GM19238 (cell line): Measurements from ENCODE around the gene ZSCAN1.

ENCODE experiments used
- DNase-seq: peaks from one replicate; pipeline ENCODE4 v3.0.0; 2011; ENCODE audit warnings: low spot score; ENCODE audit not compliant: insufficient read length

ZSCAN1 gene

DNA sequence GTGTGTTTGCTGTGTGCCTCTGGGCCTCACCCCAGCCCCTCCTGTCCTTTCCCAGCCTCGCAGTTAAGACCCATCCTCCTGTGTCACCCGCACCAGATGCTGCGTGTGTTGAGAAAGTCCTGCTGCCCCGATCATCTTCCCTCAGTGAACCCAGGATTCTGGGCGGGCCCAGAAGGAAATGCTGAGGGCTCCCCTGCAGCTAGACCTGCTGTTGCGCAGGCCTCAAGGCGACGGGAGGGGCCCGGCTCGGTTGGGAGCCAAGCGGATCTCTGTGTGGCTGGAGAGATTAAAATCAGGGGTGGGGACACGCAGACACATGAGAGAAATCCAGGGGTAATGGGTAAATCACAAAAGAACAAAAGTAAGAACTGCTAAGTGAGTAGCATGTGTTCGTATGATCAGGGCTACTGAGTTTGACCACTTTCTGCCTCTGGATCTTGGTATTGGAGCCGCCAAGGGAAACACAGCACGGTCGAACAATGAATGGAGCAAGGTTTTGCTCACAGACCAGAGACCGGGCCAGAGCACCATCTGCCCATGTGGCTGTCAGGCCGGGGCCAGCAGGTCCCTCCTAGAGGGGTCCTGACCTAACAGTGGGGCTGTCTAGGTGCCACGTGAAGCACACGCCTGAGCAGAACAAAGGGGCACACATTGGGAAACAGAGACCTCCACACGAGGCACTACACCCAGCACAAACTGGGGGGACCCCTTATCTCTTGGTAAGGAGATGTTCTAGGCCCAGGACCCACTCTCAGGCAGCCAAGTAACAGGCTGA lies 7.1 kb downstream of the ZSCAN1 start:
- DNase-seq: no peak

DNA sequence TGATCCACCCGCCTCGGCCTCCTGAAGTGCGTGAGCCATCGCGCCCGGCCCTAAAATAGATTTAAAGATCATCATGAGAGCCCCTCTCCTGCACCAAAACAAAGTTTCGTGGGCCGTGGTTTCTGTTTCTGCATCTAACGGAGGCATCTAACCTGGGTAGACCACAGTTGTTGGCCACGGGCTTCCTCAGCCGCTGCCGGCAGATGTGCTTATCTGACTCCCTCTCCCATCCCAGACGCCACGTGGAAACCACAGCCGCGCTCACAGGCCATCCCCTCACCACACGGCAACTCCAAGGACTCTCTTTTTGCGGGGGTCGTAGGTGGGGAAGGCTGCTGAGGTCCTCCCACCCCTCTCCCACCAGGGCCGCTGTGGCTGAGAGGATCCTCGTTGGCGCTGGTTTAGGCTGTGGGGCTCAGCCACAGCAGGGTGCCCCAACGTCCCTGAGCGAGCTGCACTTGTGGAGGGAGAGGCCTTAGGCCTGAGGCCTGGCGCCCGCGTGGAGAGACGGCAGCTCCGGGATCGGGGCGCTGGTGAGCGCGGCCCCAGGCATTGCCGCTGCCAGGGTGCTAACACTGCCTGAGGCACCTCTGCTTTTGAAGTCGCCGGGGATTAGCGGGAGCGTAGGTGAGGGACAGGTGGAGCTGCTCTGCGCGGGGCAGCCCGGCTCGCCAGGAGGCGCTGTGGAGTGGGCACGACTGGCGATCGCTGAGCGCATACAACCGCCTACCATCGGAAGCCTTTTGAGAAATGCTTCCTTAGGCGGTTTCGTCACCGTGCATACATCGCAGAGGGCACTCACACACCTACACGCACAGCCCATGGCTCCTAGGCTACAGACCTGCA lies 8.9 kb downstream of the ZSCAN1 start:
- no peak for DNase-seq

DNA sequence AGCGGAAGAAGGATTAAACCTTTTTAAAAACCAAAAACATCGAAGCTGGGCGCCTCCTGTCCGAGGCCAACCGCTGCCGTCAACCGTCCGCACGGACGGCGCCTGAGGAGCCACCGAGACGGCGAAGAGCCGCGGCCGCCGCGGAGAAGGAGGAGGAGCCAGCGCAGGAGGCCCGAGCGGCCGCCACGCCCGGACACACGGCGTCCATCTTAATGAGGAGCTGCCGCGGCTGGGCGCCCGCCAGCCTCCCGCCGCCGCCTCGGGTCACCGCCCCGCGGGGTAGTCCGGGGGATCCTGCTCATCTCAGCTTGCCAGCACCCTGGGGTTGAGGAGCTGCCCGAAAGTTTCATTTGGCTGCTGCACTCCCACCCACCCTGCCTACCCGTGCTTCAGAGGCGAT lies 10.6 kb downstream of the ZSCAN1 start:
- no peak for DNase-seq

DNA sequence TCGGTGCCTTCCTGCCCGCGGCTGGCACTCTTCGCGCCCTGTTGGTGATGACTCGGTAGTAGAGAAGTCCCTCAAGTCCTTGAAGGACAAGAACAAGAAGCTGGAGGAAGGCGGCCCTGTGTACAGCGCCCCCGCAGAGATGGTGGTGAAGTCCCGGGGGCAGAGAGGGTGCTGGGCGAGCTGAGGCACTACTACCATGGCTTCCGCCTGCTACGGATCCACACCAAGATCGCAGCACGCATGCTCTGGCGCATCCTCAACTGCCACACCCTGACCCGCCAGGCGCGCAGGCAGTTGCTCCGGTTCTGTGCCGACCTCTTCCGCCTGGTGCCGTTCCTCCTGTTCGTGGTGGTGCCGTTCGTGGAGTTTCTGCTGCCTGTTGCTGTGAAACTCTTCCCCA lies 11.1 kb downstream of the ZSCAN1 start:
- DNase-seq: no peak

DNA sequence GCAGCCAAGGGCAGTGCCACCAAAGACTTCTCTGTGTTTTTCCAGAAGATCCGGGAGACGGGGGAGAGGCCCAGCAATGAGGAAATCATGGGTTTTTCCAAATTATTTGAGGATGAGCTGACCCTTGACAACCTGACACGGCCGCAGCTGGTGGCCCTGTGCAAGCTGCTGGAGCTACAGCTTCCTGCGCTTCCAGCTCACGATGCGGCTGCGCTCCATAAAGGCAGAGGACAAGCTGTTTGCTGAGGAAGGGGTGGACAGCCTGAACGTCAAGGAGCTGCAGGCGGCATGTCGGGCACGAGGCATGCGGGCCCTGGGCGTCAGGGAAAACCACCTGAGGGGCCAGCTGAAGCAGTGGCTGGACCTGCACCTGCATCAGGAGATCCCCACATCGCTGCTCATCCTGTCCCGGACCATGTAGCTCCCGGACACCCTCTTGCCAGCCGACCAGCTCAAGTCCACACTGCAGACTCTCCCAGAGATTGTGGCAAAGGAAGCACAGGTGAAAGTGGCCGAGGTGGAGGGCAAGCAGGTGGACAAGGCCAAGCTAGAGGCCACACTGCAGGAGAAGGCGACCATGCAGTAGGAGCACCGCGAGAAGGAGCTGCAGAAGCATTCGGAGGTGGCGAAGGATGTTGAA lies 11.7 kb downstream of the ZSCAN1 start:
- no peak for DNase-seq

DNA sequence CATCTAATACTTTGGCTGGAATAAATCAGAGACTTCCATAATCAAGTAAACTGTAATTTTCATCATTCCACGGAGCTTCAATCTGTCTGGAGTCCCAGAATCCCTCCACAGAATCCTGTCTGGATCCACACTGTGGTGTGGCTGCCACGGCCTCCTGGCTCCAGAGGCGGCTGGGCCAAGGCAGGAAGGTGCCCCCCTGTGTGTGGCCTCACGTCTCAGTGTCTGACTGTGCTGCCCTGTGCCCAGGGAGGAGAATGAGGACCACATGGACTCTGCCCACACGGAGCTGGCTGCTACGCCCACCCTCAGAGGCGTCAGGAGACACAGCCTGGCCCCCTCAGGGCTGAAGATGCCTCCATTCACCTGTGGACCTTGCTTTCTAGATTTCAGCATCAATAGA lies 13.0 kb downstream of the ZSCAN1 start:
- DNase-seq: no peak

DNA sequence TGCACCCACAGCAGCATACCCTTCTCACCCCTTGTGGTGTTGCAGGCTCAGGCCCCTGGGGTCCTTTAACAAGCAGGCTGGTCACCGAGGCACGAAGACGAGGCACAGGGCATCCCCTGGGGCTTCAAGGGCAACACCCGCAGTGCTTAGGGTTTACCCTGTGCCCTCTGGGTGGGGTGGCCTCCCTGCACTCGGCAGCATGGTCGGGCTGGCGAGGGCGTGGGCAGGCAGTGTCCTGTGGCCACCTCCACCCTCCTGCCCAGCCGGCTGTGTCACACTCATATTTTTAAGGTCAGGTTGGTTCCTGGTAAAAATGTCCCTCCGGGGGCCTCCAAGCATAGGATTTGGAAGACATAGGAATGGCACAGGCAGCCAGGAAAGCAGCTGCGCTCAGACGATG lies 13.8 kb downstream of the ZSCAN1 start:
- no peak for DNase-seq

DNA sequence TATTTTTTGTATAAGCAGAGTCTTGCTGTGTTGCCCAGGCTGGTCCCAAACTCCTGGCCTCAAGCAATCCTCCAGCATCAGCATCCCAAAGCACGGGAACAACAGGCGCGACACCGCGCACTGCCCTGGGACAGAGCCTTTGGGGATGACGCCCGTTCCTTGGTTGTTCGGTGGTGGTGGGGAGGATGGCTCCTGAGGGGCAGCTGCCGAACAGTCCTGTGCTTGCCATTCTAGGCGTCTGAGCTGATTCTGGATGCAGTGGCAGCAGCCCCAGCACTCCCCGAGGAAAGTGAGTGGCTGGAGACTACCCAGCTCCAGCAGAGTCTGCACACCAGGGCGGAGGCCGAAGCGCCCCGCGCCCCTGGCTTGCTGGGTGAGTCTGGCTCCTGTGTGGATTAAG lies 18.4 kb downstream of the ZSCAN1 start:
- DNase-seq: no peak

DNA sequence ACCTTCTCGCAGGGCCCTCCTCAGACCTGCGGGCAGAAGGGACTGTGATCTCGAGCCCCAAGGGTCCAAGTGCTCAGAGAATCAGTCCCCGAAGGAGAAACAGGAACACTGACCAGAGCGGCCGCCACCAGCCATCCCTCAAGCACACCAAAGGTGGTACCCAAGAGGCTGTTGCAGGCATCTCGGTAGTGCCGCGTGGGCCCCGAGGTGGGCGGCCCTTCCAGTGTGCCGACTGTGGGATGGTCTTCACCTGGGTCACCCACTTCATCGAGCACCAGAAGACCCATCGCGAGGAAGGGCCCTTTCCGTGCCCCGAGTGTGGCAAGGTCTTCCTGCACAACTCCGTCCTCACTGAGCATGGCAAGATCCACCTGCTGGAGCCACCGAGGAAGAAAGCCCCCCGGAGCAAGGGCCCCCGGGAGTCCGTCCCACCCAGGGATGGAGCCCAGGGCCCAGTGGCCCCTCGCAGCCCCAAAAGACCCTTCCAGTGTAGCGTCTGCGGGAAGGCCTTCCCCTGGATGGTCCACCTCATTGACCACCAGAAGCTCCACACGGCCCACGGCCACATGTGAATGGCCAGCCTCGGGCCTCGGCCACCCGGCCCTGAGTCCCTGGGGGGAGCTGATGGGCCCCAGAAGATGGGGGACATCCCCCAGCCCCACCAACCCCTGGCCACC lies 19.8 kb downstream of the ZSCAN1 start:
- DNase-seq: no peak

DNA sequence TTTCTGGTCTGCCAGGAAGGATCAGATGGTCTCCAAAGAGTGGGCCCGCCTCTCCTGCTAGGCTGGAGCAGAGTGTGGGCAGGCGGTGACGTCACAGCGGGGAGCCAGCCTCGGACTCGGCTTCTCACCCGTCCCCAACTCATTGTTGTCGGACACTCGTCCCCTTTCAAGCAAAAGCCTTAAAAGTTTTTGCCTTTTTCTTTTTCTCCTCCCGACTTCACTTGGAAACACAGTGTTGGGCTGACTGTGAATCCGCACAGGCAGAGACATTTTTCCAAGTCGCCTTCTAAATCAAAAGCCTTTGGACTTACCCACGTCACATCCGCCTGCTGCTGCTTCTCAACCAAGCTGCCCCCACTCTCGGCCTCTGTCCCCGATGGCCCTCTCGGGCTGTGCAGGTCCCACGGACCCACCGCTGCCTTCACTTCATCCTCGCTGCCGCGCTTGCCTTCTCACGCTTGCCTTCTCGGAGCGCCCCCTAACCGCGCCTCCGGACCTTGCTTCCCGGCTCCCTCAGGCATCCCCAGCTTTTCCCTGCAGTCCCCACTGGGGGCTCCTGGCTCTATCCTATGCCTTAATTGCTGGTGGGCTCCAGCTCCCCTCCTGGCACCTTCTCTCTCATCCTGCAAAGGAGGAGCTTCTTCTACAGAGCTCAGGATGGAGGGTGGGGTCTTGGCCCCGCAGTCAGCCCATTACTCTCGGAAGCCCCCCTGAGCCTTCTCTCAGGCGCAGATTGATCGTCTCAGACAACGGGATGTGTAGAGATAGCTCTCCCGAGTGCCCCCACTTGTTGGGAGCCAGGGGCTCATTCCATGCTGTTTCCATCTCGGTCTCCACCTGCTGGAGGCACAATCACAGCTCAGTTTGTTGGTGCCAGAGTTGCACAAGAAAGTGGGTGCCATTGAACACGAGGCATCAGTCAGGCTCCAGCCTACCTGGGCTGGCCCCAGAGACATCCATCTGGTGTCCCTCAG lies 21.4 kb downstream of the ZSCAN1 start:
- DNase-seq: no peak

DNA sequence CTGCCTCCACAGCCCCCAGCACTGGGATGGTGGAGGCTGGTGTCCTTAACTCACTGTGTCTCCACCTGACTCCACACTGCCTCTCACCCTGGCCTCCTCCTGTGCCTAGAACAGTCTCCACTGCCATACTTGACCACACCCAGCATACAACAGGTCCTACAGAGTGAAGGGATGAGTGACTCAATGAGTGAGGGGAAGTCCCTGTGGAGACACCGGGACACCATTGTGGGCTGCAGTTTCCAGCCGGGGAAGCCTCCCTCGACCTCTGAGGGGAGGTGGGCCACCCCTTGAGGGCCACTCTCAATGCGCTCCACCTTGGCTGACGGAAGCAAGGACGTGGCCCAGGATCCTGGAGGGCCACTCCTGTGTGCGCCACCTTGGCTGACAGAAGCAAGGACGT lies 22.4 kb downstream of the ZSCAN1 start:
- no peak for DNase-seq

DNA sequence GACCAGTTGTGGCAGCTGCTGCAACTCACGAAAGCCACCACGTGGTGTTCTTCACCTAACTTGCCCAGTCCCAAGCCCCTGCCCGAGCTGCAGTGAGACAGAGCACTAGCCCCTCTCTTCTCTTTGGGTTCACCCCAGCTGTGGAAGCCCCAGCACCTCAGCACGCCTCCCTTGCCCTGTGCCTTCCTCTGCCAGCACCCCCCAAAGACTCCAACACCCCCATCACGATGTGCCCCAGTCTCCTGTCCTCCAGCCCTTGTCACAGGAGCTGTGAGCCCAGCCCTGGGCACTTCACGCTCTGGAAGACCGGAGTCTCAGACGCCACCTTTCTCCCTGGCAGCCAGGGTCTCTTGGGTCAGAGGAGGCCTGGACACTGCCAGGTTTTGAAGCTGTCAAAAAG lies 23.0 kb downstream of the ZSCAN1 start:
- no peak for DNase-seq

DNA sequence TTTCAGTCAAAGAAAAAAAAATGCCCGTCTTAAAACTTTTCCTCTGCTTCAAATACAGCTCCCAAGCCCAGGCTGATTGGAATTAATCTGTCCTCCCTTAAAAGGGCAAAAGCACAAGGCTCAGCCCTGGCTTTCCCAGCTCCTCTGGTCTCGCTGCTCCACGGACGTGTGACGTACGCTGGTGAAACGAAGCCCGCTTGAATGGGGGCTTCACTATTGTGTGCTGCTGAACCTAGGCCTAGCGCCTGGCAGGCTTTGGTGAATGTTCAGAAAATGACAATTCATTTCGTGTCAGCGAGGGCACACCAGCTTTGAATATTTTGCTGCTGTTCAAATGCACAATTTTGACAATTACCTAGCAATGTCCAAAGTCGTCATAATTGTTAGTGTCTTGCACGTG lies 24.6 kb downstream of the ZSCAN1 start:
- no peak for DNase-seq

DNA sequence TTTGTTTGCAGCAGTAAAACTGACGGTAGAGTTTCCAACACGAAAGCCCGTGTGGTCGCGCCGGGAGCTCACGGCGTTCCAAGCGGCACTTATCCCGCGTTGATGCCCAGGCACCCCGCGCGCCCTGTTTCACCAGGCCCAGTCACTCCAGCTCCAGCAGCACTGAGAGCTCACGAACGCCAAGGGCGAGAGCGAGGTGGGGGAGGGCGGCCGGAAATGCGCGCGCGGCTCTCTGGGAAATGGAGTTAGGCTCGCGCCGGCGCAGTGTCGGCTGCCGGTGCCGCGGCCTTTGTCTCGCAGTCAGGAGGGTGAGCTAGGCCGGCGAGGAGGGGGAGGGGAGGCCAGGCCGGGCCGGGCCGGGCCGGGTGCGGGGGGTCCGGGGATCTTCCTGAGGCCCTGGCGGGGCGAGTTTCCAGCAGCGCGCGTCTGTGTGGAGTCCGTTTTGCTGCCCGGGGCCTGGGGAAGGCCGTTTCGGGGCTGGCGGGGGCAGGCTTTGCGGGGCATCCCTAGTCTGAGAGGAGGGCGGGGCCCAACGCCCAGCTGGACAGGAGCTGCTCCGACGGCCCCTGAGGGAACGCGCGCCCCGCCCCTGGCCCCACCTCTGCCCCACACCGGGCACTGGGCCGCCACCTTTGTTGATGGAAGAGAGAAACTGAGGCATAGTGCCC lies 25.3 kb downstream of the ZSCAN1 start, which contains the start of gene ZNF135:
TSS of gene ZNF135 (plus strand) at position 280 of the 668 bp plus-strand sequence. CDS start 721 bp downstream, outside the sequence.
- DNase-seq: no peak

DNA sequence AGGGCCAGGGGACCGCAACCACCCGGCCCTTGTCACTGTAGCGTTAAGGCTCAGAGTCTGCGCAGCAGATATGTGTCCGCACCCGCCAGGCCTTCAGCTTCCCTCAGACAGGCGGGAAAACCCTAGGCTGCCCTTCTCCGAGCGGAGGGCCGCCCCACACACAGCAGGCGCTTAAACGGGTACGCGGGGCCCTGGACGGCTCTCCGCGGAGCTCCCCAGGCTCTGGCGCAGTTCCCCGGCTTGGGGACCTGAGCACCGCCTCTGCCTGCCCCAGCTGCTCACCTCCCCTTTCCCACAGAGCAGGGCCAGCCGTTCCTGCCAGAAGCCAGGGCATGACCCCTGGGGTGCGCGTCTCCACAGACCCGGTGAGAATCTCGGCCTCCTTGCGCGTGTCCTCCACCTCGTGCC lies 25.9 kb downstream of the ZSCAN1 start:
- DNase-seq: no peak

DNA sequence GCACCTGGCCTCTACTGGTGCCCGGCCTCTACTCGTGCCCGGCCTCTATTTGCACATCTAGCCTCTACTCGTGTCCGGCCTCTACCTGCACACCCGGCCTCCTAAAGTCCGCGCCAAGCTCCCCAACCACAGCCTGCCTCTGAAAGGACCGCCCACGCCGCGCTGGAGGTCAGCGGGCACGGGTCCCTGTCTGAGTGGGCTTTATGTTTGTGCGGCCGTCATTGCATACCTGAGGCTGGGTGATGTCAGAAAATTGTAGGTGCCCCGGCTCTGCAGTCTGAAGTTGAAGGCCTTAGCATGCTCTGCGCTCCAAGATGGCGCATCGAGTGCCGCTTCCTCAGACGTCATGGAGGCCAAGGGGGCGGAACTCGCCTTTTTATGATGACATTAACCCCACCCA lies 26.4 kb downstream of the ZSCAN1 start:
- DNase-seq: no peak

DNA sequence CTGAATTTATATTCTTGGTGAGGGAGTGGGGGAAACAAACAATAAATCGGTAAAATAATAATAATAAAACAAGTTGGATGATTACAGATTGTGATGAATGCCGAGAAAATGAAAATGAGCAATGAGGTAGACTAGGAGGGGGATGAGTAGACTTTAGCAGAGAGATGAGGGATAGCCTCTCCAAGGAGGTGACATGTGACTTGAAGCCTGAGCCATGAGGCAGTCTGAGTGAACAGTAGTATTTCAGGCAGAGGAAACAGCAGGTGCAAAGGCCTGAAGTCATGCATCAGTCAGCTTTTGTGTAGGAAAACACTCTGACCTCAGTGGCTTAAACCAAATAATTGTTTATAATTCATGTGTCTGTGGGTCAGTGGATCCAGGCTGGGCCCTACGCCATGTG lies 29.9 kb downstream of the ZSCAN1 start:
- DNase-seq: no peak

DNA sequence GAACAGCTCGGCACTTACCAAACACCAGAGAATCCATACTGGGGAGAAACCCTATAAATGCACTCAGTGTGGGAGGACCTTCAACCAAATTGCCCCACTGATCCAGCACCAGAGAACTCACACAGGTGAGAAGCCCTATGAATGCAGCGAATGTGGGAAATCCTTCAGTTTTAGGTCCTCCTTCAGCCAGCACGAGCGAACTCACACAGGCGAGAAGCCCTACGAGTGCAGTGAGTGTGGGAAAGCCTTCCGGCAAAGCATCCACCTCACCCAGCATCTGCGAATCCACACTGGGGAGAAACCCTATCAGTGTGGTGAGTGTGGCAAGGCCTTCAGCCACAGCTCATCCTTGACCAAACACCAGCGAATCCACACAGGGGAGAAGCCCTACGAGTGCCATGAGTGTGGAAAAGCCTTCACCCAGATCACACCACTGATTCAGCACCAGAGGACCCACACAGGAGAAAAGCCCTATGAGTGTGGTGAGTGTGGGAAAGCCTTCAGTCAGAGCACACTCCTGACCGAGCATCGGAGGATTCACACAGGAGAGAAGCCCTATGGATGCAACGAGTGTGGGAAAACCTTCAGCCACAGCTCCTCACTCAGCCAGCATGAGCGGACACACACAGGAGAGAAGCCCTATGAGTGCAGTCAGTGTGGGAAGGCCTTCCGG lies 33.6 kb downstream of the ZSCAN1 start:
- DNase-seq: no peak

DNA sequence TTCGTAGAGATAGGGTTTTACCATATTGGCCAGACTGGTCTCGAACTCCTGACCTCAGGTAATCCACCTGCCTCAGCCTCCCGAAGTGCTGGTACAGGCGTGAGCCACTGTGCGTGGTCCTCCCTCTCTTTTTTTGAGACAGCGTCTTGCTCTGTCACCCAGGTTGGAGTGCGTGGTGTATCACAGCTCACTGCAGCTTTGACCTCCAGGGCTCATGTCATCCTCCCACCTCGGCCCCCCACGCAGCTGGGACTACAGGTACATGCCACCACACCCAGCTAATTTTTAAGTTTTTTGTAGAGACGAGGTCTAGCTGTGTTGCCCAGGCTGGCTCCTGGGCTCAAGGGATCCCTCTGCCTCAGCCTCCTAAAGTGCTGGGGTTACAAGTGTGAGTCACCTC lies 46.0 kb downstream of the ZSCAN1 start:
- no peak for DNase-seq
